HG03139 (cell line): ENCODE results near the gene GARRE1.
"Not testable (repeated sequence)": the region's sequence is repeated elsewhere in the genome, so short reads cannot be mapped to it uniquely, and the experiment has no call there.

Experiments used
- ATAC-seq: cut with Tn5 transposase; IDR thresholded peaks from one replicate; pipeline ENCODE4 v1.9.1; 2021; ENCODE audit not compliant: unreplicated experiment

GARRE1 gene

DNA sequence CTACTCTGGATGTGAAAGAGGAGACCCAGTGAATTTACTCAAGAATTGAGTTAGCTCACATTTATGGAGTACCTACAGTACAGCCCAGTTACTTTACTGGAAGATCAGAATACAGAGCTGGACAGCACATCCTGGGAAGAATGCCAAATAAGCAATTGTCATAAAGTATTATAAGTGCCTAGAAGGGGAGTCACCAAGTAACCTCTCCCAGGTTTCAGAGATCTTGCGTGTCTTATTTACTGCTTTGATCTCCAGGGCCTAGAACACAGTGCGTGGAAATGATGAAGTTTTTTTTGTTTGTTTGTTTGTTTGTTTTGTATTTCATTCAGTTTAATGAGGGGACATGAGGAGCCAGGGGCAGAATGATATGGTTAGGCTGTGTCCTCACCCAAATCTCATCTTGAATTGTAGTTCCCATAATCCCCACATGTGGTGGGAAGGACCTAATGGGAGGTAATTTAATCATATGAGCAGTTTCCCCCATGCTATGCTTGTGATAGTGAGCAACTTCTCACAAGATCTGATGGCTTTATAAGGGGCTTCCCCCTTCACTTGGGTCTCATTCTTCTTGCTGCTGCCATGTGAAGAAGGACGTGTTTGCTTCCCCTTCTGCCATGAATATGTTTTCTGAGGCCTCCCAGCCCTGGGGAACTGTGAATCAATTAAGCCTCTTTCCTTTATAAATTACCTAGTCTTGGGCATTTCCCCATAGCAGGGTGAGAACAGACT, 5.2 kb downstream of the GARRE1 start:
- ATAC-seq, result no peak

DNA sequence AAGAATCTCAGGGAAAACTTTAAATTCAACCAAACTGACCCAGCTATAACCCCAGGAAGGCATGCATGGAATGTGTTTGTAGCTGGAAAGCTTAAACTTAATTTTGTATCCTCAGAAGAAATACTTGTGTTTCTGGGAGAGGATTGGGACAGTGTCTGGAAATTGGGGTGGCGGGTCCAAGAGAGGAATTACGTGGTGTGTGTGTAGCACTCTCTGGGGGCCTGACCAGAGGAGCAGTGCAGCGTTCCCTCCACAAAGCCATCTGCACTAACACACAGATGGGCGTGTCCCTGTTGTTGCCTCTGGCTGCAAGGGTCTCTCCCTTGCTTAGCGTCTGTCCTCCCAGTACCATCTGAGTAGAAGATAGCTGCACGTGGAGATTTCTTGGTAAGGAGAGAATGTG, 6.4 kb downstream of the GARRE1 start:
- ATAC-seq, result no peak

DNA sequence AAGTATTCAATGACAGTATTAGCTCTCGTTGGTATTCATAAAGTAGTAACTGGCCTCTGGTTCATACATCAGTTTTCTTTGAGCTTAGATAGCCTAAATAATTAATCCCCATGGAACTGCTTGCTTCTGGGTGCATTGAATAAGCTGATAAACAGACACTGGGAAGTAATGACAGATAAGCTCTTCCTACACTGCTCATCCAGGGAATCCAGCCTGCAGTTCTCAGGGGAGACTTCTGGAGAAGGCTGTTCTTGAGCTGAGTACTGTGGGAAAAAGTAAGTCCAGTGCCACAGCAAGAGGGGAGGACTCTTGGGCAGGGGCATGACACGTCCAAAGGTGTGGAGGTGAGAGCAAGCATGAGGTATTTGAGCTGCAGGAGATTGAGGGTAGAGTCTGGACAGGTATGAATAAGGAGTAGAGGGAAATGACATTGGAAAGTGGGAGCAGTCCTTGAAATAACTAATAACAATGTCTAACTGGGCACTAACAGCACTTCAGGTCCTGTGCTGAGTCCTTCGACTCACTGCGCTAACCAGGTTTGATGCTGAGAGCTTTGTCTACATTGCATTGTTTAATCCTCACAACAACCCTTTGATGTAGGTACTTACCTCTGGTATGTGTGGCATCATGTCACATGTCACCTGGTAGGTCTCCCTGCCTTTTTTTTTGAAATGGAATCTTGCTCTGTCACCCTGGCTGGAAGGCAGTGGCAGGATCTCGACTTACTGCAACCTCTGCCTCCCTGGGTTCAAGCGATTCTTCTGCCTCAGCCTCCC, 7.2 kb downstream of the GARRE1 start:
- no peak for ATAC-seq

DNA sequence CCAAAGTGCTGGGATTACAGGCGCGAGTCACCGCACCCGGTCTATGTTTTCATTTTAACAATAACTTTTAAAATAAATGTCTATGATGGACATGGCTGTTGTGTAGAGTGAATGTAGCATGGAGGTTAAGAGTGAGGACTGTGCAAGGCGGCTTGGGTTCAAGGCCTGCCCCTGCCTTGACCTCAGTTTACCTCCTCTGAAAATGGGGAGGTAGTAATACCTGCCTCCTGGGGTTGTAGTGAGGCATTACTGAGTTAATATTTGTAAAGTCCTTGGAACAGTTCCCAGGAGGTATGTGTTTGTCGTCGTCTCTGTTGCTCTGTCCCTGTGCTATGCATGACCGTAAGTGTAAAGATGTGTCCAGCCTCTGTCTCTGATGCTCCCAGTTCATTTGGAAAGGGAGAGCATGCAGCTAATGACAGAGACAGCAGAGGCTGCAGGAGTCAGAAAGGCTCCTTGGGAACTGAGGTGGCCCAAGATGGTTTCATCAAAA, 9.4 kb downstream of the GARRE1 start:
- no peak for ATAC-seq

DNA sequence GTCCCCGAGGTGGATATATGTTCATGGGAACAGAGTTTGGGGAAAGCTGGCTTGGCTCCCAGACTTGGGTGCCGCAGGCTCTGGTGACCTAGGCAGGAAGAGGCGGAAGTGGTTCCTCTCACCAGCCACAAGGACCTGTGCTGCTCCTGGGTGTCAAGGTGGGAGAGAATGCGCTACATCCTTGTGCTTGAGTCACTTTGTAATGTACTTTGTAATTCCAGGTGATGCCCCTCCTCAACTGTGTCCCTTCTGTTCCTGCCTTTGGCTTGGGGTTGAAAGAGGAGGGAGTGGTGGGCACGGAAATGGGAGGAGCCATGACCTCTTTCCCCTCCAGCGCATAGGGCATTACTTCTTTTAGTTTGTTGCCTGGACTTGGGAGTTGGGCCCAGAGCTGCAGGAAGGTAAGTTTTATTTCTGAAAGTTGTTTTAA, 10.9 kb downstream of the GARRE1 start:
- ATAC-seq, result no peak

DNA sequence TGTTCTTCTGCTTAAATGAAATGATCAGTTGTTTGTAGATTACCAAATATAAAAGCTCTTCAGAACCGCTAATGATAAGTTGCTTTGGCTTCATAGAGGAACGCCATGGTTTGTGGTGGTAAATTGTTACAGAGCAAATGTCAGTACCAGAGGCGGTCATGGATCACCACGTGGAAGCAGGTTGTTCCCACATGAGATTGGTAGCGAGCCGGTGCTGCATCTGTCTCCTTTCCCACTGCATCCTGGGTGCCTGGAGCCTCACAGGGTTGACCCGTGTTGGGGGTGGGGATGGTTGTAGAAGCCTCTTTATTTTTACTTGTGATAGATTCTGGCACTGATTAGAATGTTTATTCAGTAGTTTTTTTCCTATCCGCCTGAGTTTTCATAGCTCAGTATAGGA, 14.7 kb downstream of the GARRE1 start:
- ATAC-seq, result no peak

DNA sequence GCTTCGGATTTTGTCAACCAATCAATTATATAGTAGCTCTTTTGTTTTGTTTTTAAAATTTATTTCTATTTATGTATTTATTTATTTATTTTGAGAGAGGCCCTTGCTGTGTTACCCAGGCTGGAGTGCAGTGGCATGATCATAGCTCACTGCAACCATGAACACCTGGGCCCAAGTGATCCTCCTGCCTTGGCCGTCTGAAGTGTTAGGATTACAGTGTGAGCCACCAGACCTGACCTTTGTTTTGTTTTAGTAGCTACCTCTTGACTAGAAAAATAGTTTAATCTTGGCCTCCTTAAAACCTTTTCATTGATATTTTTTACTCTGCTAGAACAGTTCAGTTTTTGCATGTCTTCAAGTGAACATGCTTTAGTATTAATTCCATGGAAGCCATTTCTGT, 15.1 kb downstream of the GARRE1 start:
- ATAC-seq, result no peak

DNA sequence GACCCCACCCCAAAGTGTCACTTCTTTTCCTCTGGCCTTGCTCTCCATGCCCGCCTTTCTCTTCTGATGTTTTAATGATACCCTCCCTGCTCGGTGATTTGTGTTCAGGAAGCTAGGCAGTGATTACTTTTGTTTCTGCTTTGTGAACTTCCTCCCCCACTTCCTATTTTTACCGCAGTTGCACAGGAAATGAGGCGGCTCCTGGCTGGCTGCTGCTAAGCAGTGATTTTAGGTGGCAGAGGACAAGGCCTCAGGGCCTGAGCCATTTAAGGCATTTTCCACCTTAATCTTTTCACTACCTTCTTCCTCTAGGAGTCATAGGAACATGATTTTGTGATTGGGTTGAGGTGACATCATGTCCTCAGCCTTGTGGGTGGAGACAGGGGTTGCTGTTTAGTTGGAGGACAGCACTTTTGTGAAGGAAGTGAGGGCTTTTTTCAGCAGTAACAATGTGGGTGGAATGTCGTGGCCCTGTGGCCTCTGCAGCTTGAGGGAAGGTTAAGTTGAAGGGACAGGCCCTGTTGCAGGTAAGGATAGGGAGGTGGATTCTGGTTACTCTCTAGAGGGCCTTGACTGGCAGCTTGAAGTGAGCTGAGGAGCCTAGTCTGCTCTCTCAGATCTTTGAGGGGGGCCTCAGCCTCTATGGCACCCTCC, 15.7 kb downstream of the GARRE1 start:
- ATAC-seq, result peak; percentile 60

DNA sequence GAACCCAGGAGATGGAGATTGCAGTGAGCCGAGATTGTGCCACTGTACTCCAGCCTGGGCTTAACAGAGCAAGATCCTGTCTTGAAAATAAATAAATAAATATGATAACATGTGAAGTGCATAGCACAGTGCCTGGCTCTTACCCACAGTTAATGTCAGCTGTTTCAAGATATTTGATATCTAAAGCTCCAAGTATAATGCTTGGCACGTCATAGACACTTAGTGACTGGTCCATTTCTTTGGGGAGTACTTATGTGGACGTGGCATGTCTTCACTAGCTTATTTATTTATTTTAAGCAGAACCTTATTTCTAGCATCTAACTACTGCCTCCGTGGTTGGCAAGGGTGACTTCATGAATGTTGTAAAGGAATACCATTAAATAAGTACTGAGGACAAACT, 18.8 kb downstream of the GARRE1 start:
- no peak for ATAC-seq

DNA sequence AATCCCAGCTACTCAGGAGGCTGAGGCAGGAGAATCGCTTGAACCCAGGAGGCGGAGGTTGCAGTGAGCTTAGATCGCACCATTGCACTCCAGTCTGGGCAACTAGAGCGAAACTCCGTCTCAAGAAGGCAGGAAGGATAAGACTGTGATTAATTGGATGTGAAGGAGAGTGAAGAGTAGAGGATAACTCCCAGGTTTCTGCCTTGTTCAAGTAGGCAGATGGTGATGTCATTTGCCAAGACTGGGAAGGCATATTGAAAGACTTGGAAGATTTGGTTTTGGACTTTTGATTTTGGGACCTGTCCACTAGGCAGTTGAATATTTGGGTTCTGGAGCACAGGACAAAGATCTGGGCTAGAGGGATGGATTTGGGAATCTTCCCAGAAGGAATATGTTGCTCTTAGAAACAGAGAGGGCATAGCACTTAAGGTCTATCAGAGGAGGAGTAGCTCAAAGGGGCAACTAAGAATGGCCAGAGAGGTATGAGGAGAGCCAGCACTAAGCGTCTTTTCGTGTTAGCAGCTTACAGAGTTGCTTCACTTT, 20.0 kb downstream of the GARRE1 start:
- no peak for ATAC-seq

DNA sequence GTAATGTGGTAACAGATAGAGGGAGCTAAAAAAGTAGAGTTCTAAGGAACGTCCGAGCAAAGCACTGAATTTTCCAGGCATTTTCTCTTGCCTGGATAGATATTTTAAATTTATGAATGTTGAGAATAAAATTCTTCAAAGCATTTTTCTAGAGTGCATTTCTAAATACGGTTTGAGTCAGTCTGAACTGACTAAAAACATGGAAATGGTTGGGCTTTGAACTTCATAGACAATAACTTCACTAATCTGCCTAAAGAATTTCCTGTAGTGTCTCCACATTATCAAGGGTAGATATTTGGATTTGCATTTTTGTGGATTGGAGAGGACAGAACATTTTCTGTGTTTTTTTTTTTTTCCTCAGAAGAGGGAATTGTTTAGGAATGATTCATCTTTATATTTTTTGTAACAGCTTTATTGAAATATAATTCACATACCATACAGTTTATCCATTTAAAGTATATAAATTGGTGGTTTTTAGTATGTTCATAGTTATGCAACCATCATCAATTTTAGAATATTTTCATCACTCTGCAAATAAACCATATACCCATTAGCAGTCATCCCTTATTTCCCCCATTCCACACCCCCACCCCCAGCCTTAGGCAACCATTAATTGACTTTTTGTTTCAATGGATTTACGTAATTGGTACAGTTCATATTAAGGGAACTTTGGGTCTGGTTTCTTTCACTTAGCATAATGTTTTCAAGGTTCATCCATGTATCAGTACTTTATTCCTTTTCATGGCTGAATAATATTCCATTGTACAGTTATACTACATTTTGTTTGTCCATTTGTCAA, 20.7 kb downstream of the GARRE1 start:
- ATAC-seq, result no peak

DNA sequence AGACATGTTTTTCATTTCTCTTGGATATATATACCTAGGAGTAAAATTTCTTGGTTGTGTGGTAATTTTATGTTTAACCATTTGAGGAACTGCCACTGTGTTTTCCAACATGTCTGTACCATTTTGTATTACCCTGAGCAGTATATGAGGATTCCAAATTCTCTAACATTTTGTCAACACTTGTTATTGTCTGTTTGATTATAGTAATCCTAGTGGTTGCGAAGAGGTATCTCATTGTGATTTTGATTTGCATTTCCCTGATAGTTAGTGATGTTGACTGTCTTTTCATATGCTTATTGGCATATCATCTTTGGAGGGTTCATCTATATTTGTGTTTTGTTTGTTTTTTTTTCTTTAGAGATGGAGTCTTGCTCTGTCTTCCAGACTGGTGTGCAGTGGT, 21.4 kb downstream of the GARRE1 start:
- ATAC-seq, result no peak

DNA sequence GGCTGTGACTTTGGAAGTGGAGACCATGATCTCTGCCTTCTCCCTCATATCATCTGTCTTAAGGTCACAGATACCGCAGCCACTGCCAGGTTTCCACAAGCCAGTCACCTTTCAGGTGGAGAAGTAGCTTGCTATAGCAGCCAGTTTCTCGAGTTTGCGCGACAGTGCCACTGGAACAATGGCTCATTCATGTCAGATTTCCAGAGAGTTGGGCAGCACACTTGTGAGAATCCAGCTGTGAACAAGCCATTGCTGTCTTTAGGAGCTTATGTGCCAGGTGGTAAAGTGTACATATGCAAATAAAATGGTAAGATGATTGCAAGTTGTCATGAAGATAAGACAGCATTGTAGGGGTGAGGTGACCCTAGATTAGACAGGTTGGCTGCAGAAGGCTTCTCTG, 22.3 kb downstream of the GARRE1 start:
- ATAC-seq, result no peak

DNA sequence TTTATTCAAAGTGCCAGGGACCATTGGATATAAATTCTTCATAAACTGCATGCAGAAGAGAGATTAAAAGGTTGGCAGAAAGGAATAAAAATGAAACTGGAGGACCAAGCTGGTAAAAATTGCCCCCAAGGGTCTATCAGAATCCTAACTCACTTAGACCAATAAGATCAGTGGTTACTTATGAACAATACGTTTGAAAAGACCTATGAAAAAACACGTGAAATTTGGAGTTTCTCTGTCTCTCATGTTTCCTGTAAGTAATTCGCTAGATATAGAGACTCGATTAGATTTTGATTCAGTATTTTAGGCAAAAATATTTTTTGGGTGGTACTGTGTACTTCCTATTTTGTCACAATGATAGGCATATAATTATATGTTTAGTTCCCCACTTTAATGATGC, 22.9 kb downstream of the GARRE1 start:
- ATAC-seq, result no peak

DNA sequence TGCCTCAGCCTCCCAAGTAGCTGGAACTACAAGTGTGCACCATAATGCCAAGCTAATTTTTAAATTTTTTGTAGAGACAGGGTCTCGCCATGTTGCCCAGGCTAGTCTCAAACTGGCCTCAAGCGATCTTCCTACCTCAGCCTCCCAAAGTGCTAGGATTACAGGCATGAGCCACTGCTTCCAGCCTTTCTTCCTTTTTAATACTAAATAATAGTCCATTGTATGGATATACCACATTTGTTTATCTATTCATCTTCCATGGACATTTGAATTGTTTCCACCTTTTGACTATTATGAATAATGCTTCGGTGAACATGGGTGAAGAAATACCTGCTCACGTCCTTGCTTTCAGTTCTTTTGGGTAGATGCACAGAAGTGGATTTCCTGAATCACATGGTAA, 24.4 kb downstream of the GARRE1 start:
- no peak for ATAC-seq

DNA sequence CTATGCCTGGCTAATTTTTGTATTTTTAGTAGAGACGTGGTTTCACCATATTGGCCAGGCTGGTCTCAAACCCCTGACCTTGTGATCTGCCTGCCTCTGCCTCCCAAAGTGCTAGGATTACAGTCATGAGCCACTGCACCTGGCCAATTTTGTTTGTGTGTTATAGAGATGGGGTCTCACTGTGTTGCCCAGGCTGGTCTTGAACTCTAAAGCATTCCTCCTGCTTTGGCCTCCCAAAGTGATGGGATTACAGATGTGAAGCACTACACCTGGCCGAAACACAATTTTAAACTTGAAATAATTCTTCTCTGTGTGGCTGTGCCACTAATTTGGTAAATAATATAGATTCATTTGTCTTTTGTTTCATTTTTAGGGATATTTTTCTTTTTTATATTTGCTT, 27.1 kb downstream of the GARRE1 start:
- ATAC-seq, result not testable (repeated sequence)

DNA sequence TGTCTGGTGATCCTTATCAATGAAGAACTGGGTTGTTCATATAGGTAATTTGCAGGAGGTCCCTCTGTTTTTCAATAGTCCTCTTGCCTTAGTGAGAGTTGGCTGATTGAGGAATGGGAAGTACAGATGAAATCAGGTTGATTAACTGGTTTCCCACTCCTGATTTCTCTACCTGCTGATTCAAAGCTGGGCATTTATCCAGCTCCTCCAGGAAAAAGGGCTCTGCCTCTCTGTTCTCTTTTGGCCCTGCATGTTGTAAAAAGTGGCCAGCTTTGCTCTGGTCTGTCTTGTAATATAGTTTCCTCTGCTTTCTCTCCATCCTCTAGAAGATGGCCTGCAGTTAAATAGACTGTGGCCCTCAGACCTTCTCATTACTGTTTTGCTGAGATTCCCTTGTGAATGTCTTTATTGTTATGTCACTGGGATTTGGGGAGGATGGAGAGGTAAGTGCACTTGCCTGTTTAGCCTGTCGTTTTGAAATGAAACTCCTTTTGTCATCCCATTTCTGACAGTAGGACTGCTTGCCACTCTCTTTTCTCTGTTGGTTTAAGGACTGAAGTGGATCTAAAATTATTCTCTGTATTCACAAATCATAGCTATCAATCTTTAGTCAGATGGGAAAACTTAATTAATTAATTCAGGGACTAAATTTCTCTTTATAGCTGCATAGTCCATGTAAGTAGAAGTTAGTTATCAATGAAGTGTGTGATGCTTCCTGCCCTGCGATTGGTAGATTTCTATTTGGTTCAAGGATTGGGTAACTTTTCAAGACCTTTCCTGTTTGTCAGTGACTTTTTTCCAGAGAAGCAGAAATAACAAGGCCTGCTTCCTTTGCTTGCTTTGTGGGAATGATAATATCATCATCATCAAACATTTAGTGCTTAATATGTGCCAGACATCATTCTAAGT, 28.5 kb downstream of the GARRE1 start:
- no peak for ATAC-seq

DNA sequence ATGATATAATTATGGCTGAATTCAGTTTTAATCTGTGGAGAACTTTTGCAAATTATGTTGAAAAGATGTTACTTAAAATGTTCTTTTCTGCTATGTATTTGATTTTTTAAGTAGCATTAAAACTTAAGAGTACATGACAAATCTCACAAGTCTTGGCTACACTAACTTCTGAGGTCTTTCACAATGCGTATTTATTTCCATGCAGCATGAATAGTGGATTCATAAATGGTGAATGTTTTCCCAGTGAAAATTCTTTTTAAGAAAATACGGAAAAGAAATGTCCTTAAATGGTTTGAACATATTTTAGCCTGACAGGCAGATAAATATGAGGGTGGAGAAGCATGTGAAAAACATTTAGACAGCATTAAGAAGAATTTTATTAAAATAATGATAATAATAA, 30.2 kb downstream of the GARRE1 start:
- ATAC-seq, result no peak

DNA sequence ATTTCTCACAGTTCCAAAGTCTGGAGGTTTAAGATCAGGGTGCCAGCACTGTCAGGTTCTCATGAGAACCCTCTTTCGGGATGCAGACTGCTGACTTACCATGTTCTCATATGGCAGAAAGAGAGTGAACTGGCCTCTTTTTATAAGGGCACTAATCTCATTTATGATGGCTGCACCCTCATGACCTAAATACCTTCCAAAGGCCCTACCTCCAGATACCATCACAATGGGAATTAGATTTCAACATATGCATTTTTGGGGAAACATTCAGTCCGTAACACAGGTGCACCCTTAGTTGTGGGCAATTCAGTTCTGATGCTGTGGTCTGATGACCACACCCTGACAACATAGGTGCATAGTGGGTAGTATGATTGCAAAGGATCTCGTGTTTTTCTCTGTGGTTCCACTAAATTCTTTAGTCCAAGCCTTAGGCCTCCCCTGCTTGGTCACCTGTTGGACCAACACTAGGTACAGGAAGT, 33.3 kb downstream of the GARRE1 start:
- no peak for ATAC-seq

DNA sequence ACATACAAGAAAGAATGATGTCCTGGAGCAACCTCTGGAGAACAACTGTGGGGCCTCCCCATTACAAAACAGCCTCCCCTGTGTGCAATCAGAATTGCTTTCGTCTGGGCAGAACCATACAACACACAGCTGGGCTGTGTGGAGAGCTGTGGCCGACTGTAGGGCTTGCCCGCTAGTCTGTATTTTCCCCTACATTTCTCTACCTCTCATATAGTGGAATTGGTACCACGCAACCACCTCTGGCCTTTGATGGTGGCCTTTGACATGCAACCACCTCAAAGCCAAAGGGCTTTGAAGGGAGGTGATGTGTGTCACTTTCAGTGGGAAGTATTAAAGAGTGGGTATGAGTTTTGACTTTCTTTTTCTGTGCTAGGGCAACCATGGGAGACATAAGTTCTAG, 34.0 kb downstream of the GARRE1 start:
- no peak for ATAC-seq
